Amygdala (tissue), 56 donors: ENCODE results near the gene KIZ.

ENCODE experiments used
- DNase-seq, 56 donors: peaks; one replicate each; lab custom pipeline; 2025; lab: John Stamatoyannopoulos, UW

KIZ gene

GRCh38 chr20:21125849-21126580 is at the start of gene KIZ:
Gene KIZ (plus strand): TSS chr20:21126082. CDS start chr20:21126116, 34 bp downstream.
- DNase-seq: peak; percentile 76 to 98 (median 93)

DNA sequence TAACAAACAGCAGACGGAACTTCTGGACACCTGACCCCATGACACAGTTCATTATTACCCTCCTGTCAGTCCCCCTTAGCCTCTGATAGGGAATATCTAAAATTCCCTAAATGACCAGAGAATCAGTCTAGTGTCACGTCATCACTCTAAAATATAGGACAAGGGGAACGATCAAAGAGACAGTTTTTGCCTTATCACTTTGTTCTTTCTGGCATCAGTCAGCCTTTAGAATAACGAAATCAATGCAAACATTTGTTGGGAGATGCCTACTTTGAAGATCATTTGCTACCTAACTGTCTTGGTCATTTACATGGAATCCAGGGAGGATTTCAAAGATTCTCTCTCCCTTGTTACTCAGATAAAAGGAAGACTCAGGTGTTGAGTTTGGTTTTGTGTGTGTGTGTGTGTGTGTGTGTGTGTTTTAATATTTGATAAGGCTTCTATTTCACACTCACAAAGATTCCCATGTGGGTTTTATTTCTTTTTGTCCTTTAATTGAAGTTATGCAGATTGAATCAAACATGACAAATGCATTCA is 48.0 kb upstream of the KIZ start:
- DNase-seq: no peak

- no peak for DNase-seq
Measured at GRCh38 chr20:21082584-21082983, 43.3 kb upstream of the KIZ start.

- DNase-seq: no peak
Measured at GRCh38 chr20:21083825-21084325, 42.0 kb upstream of the KIZ start.

- DNase-seq: no peak
Measured at GRCh38 chr20:21087862-21088540, 37.9 kb upstream of the KIZ start.

GRCh38 chr20:21089391-21089790 is 36.5 kb upstream of the KIZ start:
- DNase-seq: no peak

DNA sequence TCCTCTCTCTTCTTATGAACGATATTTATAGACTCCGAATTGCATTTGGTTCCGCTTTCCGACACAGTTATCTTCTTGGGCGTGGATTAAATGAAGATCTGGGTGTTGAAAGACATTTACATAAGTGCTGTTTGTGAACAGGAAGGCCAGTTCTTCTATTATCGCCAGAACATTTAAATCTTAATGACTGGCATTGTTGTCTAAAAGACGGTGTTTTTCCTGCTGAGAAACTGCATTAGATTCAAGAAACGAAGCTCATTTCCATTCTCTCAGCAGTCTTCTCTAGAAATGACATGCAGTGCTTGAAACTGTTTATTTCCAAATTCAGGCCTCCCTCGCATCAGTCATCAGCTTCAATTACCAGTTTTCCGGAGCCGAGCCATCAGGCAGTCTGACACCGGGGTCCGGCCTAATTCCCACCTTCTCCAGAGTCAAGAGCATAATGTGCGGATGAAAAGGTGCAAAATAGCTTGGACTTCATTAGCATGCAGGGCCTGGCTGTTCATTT is 35.7 kb upstream of the KIZ start:
- peak in 1 of 56 donors; percentile 12 for DNase-seq

DNA sequence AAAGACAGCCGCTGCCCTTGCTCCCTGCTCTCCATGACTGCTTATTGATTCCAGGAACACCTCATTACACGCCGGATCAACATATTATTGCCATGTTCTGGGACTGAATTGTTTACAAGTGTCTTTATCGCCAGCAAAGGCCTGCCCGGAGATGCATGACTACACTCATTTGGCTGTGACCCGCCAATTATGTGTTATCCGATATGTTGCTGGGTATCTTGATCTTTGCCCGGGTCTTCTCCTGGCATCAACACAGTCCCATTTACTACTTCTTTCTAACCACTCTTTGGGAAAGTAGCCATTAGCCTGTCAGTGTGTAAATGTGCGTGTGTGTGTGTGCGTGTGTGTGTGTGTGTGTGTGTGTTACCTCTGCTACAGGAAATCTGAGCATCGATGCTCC is 35.2 kb upstream of the KIZ start:
- DNase-seq: no peak

DNA sequence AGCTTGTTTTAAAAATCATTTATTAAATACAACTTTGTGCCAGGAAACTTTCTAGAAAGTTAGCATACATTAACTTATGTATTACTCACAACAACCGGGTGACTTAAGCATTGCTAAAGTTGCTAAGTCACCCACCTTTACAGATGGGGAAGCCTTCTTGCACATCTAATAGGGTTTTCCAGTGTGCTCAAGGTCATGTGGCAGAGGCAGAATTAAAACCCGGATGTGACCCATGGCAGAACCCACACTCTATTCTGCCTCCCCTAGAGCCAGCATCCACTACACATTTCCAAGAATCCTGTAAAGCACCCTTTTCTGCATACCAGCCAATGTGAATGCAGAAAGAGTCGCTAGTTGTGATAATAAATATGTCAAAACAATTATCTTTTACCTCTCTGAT is 33.1 kb upstream of the KIZ start:
- no peak for DNase-seq

- DNase-seq: peak in 28 of 56 donors; percentile 12 to 81 (median 46)
Measured at GRCh38 chr20:21096321-21097043, 29.4 kb upstream of the KIZ start.

DNA sequence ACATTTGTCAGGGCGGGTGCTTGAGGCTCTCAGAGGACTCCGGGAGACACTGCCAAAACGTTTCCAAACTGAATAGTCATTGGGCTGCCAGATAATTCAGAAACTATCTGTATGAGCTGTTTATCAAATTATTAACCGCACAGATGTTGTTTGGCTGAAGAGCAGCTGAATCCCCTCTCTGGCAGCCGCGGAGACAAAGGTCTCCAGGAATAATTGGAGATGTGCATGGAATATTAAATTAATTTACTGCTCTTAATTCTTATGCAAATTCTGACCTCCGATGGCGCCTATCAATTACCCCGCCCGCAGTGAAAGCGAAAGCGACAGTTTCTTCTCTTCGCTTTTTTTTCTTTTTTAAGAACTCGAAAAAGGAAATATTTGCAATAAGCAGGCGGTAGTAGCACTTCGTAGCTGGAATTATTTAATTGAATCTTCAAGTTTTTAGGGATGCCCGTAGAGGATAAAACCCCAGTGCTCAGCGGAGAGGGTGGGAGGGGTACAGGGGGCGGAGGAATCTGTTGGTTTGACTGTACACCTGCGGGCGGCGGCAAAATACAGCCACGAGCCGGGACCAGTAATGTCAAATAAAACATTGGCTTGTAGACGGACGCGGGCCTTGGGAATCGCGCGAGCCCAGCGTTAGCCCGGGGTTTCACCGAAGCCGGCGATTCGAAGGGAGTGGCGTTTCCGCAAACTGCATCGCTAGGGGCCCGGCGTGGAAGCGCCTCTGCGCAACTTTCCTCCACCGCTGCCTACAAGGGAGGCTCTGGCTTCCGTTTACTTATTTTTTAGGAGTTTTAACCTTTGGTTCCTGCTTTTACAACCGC is 25.9 kb upstream of the KIZ start:
- peak in 9 of 56 donors; percentile 15 to 51 (median 25) for DNase-seq

DNA sequence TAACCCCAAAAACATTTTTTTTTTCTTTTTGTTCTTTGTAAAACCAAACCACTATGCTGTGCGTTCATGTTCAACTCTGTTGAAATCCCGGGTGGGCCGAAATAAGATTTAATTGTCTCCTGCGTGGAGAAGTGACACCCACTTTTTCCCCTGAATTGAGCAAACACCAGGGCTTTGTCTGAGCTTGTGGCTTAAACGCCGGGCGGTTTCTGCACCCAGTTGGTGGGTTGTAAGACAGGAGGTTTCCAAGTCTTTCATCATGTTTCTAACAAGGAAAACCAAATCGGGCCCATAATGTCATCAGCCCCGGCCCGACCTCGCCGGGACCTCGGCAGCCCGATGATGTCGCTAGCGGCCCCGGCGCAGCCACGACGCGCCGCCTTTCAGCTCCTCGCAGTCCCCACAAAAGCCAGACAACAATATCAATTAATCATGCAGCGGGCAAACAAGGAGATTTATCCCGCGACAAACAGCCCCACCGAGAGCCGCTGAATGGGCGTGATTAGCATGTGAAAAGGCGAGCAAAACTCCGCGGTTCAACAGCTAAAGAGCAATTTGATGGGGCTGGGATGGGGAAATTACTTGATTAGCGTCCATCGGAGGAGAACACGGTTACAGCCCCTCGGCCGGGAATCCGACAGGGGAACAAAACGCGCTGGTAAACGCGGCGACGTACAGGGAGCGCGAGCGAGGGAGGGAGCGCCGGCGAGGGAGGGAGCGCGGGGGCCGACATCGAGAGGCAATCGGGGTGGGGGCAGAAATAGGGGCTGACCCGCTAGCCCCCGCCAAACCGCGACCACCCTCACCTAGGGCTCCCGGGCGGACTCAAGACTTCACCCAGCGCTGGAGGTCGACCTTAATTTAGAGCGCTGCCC is 25.1 kb upstream of the KIZ start:
- peak in 6 of 56 donors; percentile 25 to 52 (median 40) for DNase-seq

DNA sequence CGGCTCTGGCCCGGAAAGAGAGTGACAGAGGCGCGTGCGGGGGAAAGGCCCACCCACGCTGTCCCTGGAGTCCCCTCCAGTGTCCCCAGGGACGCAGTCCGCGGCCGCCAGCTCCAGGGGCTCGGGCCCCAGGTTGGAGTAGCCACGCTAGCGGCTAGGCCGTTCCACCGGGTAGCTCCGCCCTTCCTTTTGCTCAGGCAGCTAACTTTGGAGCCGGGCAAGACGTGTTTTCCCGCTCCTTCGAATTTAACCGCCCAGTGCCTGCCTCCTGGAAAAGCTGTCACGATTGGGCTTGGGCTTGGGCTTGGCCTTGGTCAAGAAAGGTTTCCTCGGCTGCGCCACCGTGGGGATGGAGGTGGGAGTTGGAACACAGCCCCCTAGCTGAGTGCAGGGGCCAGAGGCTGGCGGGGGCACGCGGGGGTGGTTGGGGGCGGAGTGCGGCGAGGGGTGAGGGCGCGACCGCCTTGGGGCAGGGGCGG is 24.4 kb upstream of the KIZ start:
- DNase-seq: peak in 6 of 56 donors; percentile 25 to 51 (median 42)

DNA sequence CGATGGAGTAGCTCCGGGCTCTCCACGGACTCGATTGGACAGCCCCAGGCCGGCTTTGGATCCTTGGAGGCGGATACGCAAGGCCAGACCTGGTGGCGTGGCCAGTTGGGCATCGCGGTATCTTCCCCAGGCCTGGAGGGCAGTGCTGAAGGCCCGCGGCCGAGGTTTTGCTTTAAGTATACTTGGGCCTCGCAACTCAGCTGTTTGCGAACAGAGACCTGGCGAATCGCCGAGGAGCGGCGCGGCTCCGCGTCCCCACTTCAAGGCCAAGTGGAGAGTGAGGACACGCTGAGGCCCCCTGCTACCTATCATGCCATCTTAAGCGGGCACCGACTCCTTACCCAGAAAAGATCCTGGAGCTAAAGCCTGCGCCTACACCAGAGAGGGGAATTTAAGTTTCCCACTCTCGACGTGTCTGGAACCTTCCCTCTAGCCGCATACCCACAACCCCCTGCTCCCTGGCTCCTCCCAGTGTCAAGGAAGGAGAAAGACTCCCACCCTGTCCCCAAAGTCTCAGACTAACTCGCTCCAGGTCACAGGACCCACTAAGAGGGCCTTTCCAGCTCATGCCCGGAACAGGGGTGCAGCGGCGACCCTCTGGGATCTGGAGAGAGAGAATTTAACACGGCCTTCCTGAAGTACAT is 23.8 kb upstream of the KIZ start:
- DNase-seq: peak in 23 of 56 donors; percentile 16 to 71 (median 45)

- peak in 30 of 56 donors; percentile 16 to 68 (median 45) for DNase-seq
Measured at GRCh38 chr20:21102603-21103311, 23.1 kb upstream of the KIZ start.

DNA sequence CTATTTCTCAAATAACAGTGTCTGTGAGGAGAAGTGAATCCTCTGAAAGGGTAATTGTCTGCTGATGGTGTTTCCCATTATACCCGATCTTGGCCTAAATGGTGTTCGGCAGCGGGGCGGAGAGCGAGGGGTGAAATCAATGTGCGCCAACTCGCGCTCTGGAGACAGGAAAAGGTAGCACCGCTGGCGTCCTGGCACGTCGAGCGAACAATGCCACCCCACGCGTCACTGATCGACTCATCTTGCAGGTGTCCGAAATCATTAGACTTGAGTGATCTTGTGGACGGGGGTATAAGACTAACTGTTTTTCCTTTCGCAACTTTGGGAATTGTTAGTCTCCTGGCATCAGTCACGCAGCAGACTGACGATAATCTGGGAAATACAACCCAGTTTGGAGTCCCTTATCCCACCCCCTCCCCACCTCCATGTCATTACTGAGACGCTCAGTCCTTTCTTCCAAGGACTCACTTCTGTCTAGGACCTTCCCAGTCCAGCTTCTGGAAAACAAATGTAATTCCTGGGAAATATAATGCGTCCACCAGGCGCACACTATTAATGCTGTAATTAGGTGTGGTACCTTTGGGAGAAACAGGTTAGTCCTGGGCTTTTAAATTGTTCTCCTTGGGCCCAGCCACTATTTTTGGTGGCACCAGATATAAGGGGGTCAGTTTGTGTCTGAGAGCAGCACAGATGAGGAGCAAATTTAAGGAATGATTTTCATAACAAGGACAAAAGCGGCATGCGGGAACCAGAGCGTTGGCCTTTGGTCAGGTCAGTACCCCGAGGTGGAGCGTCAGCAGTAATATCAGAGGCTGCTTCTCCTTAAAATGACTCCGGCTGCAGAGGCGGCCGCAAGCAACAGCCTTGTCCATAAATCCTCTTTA is 22.1 kb upstream of the KIZ start:
- no peak for DNase-seq

- DNase-seq: no peak
Measured at GRCh38 chr20:21104466-21104761, 21.5 kb upstream of the KIZ start.
